GM21529 (cell line): Measurements from ENCODE around the gene FBH1.

Experiments used
- ATAC-seq: cut with Tn5 transposase; IDR thresholded peaks from one replicate; pipeline ENCODE4 v1.9.1; 2021; ENCODE audit not compliant: unreplicated experiment

The FBH1 gene

GRCh38 chr10:5975641-5976473 lies 85.8 kb downstream of the FBH1 start:
- ATAC-seq: peak; percentile 54

- peak; percentile 13 for ATAC-seq
Measured at GRCh38 chr10:5976512-5977470, 86.7 kb downstream of the FBH1 start.

GRCh38 chr10:5977471-5978229 lies 87.6 kb downstream of the FBH1 start, which contains the start of gene IL15RA:
Gene IL15RA, minus strand, starts transcription at chr10:5977543. Its CDS starts 51 bp downstream, at chr10:5977492.
- peak; percentile 61 for ATAC-seq

GRCh38 chr10:5978230-5978489 lies 88.1 kb downstream of the FBH1 start:
- ATAC-seq: no peak

- ATAC-seq: no peak
Measured at GRCh38 chr10:5981529-5981928, 91.5 kb downstream of the FBH1 start.

- ATAC-seq: no peak
Measured at GRCh38 chr10:5983774-5984173, 93.7 kb downstream of the FBH1 start.

- ATAC-seq: no peak
Measured at GRCh38 chr10:5985029-5985428, 95.0 kb downstream of the FBH1 start.
